ENCODE data around the gene PSD2.

Gene PSD2

DNA sequence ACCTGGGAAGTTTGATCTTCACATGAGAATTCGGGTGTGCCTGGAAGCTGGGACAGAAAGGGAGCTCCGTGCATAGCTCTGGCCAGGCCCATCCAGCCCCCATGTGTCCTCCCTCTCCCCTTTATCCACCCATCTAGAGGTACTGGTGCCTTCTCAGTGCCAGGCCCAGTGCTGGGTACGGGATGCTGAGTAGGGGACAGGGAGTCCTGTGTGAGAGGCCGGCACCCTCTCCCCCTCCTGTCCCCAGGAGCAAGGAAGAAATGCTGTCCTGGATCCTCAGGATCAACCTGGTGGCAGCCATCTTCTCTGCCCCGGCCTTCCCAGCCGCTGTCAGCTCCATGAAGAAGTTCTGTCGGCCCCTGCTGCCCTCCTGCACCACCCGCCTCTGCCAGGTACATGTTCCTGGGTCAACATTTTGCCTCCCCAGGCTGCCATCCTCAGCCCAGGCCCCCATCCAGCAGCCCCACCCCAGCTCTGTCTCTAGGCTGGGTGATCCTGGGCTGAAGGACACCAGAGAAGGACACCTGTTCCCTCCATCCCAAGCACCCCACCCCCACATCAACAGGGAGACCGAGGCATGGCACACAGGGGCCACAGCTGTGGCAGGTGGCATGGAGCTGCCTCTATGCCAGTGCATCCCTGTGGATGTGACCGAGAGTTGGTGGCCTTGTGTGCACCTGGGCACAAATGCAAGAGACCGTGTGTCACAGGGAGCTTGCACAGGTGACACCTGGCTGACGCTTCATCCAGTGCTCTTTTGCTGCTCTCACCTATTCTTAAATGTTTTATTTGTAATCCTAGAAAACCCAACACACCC is 43.0 kb downstream of the PSD2 start:
- DNase-seq: no peak

DNA sequence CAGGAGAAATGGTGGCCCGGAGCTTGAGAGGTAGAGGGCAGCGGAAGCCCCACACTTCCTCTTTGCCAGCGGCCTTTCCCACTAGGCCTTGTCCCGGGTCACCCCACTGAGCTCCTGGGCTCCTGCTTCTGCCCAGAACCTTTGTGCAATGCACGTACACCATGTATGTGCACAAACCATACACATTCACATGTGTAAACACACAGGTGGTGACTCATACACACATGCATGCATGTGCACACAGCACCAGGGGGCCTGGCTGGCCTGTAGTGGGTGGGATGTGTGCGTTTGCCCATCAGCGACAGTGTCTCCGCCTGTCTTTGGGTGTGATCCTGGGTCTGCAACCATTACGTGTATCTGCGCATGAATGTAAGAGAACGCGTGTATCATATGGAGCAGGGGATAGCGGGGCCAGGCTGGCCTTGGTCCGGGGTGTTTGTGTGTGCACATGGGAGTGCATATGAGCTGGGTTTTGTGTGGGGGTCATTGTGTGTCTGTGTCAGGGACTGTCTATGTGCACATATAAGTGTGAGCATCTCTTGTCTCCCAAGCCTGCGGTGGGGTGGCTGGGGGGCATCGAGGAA is 43.7 kb downstream of the PSD2 start:
- DNase-seq: no peak

DNA sequence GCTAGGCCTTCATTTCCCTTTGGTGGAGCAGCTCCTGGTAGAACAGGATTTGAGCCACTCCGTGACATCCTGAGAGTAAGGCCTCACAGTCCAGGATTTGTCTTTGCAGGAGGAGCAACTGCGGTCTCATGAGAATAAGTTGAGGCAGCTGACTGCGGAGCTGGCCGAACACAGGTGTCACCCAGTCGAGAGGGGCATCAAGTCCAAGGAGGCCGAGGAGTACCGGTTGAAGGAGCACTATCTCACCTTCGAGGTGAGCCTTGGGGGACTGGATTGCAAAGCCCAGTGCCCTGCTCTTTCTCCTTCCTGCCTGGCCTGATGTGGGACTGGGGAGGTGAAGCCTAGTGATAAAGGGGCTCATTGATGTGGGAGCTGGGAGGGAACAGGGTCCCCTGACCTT is 44.3 kb downstream of the PSD2 start:
- DNase-seq: no peak

DNA sequence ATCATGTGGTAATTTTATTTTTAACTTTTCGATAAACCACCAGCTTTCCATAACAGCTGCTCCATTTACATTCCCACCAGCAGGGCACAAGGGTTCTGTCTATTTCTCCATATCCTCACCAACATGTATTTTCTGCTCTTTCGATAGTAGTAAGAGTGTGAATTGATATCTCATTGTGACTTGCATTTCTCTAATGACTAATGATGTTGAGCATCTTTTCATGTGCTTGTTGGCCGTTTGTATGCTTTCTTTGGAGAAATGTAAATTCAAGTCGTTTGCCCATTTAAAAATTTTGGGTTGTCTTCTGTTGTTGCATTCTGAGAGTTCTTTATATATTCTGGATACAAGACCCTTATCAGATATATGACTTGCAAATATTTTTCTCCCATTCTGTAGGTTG is 45.9 kb downstream of the PSD2 start:
- no peak for DNase-seq

DNA sequence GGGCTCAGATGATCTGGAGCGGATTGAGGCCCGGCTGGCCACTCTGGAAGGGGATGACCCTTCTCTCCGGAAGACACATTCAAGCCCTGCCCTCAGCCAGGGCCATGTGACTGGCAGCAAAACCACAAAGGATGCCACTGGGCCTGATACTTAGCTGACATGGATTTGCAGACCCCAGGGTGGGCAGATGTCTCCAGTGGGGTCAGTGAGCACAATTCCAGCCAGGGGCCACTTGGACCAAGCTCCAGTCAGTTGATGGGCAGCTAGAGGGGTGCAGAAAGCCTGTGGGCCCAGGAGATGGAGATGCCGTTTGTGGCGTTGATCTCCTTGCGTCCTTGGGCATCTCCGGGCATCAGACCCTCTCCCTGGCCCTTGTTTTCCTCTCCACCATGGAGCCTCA is 46.7 kb downstream of the PSD2 start:
- DNase-seq: no peak

DNA sequence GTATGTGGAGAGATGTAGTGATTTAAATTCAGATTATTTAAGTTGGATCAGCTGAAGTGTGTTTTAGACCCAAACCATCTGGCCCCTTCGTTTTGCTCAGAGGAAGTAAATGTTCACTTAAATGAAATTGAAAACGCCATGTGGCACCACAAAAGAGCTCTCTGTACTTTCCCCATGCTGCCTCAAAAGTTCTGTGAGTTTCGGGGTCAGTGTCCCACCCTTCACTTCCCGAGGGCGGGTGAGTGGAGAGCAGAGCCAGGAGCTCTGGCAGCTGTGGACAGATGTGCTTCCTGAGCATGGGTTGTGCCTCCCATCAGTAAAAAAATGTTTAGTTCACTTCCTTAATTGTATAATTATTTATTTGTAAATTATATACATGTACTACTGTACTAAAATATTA is 48.4 kb downstream of the PSD2 start:
- DNase-seq: no peak

DNA sequence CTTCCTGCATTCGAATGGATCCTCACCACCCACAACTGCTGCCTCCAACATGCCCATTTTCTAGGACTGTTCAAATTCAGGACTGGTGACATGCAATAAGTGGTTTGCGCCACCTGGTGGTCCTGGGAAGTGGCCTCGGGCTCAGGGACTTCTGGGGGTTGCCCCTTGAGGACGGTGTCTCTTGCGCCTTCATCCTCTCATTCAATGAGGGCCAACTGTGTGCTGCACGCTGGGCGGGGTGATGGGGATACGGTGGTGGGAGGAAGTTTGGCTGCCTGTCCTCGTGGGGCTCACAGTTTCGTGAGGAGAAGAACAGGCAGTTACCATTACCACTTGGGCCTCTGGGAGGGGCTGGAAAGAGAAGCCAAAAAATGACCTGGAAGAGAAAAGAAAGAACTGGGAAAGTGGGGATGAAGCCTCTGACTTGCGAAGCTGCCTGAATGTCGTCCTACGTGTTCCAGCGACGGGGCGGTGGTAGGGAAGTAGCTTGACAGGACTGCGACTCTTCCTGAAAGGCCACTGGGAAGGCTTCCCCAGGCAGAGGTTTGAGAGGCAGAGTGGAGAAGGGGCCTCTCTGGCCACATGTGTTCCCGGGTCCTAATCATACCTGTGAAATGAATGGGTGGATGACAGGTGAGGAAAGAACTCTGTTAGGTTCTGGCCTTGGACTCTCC is 49.0 kb downstream of the PSD2 start:
- DNase-seq: peak; percentile 69 to 76

DNA sequence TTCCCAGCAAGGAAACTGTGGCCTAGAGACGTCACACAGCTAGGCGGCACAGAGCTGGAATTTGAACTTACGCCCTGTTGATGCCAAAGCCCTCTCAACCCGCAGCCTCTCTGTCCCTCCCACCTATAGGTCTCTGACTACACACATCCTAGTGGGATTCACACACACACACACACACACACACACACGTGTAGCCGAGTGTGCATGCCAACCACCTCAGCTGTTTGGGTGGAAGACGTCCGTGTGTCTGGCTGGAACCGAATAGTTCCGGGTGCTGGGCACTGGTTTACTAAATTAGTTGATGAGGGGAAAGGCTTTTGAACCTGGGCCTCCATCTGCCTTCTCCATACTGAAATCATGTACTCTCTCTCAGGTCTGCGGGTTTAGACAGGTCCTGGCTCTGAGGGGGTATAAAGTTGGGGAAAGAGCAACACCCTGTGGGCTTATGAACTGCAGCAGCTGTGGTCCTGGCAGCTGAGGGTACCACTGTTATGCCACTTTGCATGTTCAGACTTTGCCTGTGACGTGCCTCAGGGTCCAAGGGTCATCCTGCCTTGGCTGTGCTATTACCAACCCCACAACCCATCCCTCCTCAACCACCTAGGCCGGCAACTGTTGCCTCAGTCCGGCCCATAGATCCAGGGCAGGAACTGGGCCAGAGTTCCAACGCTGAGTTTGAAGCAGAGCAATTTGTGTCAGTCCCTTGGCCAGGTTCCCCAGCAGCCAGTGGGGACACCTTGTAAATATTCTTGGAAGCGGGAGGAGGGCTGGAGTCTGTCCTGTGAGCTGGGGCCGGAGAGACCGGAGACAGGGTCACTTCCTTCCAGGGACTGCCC is 50.5 kb downstream of the PSD2 start:
- DNase-seq: no peak

DNA sequence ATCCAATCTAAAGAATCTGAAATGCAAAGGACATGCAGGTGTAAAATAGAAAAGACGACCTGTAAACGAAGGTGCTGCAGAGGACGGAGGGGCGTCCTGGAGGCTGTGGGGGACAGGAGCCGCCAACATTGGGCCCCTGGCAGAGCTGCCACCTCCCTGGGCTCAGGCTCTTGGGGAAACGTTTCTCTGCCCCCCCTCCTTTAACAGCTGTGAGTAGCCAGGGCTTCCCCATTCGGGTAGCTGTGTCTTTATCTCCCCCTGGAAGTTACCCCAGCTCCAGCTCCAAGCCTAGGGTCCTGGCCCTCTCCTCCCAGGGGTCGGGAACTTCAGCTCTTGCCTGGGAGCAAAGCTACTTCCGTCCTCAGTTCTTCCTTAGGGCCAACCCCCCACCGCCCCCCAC is 51.5 kb downstream of the PSD2 start:
- DNase-seq: no peak

DNA sequence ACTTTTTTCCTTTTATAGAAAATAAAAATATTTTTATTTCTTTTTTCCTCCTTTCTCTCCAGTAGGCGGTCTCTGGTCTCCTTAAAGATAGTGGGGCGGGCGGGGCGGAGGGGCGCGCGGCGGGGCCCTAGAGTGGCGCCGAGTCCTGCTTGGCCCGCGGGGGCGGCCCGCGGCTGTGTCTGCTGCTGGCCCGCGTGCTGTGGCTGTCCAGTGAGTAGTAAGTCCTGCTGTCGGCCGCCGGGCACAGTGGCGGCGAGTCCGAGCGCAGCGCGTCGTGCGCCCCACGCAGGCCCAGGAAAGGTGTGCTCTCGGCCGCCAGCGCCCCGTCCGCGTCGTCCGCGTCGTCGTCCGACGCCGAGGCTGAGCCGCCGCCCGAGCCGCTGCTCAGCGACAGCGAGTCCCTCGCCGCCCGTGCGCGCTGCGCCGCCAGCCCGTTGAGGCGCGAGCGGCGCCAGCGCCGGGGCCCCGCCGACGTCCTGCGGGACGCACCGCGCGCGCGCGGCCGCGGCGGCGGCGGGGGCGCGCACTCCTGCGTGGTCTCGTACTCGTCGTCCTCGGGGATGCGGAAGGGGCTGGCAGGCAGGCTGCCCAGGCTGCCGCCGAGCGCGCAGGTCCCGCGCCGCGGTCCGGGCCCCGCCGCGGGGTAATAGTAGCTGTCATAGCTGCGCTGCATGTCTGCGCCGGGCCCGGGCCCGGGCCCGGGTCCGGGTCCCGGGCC is 52.3 kb downstream of the PSD2 start:
- DNase-seq: peak; percentile 79 to 84

DNA sequence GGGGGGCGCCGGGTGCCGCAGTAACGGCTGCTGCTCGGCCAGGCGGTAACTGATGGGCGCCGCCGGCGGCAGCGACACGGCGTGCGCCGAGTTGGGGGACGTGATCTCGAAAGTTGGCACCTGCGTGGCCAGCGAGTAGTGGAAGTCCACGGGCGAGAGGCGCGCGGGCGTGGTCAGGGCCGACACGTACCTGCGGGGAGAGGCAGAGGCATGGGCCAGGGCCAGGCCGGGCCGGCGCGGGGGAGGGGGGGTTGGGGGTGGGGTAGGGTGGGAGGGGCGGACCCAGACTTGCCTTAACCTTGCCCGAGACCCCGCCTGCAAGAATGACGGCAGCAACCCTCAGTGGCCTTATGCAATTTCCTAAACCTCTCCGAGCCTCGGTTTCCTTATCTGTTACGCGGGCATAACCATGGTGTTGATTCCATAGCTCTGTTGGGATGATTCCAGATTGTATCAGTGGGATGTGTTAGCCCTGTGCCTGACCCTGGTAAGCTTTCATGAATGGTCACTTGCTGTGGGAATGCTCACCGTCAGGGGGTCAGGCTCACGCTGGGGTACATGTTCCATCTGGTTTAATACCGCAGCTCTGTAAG is 53.0 kb downstream of the PSD2 start:
- peak; percentile 29 to 42 for DNase-seq

DNA sequence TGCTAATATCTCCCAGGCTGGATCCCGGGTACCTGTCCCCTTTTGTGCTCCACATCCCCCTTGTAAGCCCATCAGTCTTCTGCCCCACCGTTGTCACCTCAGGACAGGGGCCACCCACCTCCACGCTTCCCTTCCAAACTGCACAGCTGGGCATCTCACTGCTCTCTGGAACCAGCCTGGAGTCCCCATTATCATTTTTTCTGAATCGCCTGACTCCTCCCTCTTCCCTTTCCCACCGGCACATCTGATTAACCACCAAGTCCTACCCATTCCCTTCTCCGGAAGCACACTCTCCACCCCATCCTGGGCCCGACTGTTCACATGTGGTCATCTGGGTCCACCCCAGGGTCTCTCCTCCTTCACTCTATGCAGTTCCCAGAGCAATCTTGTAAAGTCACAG is 53.9 kb downstream of the PSD2 start:
- no peak for DNase-seq

DNA sequence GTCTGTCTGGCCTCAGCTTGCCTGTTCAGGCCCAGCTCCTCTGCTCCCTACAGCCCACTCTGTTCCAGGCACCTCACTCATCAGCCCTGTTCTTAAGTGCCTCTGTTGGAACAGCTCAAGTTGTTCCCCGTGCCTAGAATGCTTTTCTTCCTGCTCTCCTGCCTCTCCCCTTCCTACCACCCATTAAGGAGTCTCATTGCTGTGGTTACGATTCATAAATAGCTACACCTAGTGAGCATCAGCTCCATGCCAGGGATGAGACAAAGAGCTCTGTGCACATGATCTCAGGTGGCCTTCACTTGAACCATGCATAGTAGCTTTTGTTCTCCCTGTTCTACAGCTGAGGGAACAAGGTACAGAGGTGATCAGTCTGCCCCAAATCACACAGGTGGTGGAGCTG is 54.3 kb downstream of the PSD2 start:
- no peak for DNase-seq

DNA sequence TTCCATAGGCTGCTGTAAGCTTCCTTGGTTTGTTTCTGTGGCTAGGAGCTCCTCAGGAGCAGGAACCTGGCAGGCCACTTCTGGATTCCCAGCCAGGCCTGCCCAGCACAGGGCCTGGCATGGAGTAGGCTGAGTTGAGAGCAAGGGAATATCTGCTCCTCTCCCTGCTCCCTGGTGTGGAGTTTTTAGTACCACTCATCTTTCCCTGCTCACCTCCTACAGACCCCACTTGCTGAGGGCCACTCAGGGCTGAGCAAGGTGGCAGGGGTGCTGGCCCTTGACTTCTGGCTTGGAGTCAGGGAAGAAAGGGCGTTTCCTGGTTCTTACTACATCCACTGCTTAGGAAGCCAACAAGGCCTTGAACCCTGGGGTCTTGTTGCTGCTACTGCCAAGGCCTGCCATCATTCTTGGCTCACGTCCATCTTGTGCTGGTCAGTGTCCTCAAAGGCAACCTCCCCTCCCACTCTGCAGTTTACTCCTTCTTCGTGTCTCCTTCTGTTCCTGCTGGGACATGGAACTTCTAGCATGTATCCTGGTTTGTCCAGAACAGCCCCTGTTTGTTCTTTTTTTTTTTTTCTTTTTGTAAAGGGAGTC is 54.9 kb downstream of the PSD2 start:
- DNase-seq: no peak

DNA sequence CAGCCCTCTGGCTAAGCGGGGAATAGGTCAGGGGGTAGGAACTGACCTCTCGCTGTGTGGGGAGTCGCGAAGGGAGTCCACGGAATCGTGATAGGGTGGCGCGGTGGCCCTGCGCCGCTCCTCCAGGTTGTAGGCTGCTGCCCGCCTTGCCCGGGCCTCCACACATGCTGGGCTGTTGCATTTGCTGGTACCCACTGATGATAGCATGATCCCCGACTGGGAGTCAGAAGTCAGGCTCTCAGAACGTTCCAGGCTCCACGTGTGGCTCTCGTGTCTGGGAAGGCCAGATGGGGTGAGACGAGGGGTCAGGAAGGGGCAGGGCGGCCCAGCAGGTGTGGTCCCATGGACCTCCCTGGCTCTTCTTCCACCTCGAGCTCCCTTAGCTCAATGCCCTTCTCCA is 56.0 kb downstream of the PSD2 start:
- no peak for DNase-seq

DNA sequence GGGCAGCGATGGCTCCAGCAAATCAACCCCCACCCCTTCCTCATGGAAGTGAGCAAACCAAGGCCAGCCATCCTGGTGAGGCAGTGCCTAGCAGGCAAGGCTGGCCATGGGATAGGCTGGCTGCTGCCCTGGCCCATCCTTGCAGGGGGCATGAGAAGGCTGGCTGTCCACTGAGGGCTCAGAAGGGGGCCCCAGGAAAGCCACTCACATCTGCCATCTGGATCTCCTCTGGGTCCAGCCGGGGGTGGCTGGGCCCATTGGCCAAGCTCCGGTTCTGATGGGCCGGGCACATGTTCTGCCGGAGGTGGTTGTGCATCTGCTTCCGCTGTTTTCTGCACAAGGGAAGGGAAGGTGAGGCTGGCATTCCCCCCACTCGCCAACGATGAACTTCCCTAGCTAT is 57.1 kb downstream of the PSD2 start:
- no peak for DNase-seq

DNA sequence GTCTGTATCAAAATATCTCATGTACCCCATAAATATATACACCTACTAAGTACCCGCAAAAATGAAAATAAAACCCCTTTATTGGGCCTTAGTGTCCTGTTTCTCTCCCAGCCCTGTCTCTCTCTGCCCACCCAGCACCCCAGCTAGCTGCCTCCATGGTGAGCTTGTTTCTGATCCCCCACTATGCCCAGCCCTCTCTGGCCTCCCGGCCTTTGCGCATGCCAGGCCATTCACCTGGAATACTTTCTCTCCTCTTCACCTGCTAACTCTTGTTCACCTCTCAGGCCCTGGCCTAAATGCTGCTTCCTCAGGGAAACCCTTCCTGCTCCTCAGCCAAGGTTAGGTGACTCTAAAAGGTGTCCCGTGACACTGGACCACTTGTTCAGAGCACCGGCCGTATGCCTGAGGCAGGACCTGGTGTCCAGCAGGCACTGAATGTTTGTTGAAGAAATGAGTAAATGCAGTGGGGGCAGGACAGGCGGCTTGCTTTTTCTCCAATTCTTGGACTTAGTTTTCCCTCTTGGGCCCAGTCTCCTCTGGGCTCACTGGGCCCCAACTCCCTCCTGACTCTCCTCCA is 58.5 kb downstream of the PSD2 start:
- no peak for DNase-seq

DNA sequence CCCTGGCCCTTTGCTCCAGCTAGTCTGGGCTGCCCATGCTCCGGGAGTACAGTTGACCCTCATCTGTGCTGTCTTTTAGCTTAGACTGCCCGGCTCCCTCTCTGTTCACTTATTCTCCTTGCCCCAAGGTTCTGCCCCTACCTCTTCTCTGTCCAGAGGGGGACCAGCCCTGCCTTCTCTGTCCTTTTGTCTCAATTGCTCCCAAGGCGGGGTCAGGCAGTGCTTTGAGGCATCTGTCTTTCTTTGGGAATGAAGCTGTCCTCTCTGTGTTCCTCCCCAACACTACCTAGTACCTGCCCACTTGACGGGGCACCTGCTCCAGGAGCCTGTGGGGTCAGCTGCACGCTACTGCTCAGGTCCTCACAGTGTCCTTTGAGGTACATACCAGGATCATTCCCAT is 59.3 kb downstream of the PSD2 start:
- no peak for DNase-seq

DNA sequence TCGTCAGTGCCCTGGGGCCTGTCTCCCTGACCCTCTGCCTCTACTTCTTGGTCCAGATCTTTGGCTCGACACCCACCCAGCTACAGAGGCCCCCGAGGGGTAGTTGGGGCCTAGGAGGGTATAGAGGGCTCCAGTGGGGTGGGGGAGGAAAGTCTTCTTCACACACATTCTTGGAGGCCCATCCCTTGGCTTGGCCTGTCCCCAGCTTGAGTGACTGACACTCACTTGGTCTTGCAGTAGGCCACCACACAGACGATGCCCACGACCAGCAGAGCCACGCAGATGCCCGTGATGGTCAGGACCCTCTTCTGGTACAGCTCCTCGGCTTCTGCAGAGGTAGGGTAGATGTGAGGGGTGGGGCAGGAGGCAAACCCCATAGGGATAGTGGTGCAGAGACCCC is 59.8 kb downstream of the PSD2 start:
- DNase-seq: no peak

DNA sequence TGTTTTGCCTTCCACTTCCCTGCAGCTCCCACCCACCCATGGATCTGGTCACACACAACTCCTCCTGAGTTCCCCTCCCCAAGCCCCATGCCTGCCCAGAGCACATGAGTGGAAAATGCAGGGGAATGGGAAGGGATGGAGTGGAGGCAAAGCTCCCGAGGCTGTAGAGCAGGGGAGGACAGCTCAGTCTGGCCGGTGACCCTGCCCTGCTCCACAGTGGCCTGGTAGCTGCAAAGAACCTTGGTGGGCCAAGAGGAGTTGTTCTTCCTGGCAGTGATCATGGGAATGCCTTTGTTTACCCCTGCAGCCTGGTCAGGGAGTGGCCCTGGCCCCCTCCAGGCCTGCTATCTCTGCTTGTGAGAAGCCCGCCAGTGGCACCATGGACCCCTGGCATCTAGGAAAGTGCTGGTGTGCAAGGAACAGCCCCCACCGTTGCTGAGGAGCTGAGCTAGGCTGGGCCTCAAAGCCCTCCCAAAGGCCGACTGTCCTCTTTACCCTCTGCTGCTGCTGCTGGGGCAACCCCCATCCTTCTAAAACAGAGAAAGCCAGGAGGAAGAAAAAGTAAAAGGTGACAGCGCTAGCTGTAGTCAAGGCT is 60.4 kb downstream of the PSD2 start:
- no peak for DNase-seq

DNA sequence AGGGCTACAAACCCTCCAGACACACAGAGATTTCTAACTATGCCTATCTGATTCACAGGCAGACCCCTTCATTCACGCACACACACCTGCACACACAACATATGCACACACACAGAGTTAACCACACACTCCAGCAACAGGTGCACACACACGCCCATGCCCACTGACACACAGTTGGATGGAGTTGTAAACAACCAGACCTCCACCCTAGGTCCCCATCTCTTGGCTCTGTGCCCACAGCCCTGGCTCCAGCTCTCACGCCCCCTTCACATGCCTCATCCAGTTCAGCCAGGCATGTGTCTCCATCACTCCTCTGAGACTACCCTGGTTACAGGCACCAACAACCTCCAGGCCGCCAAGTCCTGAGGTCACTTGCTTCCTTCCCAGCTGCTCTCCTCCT is 61.1 kb downstream of the PSD2 start:
- no peak for DNase-seq
